ENCODE measurements around the gene DVL1. TPM values are rescaled to one million over a fixed set of nuclear protein-coding genes. Genes with fewer than 3 reads are reported as not detected.

Gene DVL1
- total and polyA plus RNA-seq, 10 of the 15 experiments (the other 5 are each of a cell fraction or from before 2014, with no cell fraction given): 0.10 to 31.1 (median 4.6) TPM

DNA sequence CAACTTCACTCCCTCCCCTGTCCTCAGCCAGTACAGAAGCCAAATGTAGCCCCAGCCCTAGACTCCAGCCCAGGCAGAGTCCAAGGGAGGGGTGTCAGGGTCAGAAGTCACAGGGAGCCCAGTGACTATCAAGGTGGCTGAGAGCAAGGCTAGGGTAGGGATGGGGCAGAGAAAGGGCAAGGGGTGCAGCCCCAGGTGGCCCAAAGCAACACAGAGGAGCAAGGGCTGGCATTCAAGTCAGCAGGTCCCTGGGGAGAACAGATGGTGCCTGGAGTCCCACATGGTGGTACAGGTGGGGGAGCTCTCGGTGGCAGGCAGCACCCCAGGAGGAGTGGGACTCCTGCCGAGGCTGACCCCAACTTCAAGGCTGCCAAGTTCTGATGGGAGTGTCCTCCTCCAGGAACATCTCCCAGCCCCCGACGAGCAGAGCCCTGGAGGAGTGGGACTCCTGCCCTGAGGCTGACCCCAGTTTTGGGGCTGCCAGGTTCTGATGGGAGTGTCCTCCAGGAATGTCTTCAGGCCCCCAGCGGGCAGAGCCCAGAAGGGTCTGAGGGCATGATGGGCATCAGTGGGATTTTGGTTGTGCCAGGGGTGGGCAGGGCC is 3.7 kb upstream of the DVL1 start:
- H3K4me1 ChIP-seq (ENCODE audit: control insufficient read depth, insufficient read depth, low read length): peaks cover 2% of the 10 kb centered on the region; the same call in 1 of the 2 replicates
- H4K20me1 ChIP-seq (ENCODE audit: control insufficient read depth, insufficient read depth): no peaks in the 10 kb centered on the region
- in situ Hi-C loops (cut with MboI): no loop called here
- H3K4me3 ChIP-seq: no peak overlapping the region
- no peak overlapping the region for H2AFZ ChIP-seq (ENCODE audit: control insufficient read depth, low read depth, low read length)
- no TSS peak for BruUV-seq (replicated peaks)
- DNase-seq (ENCODE audit: low read depth, low spot score): no peak
- ChIA-PET POLR2A (no interaction called here), SMC1A (ENCODE audit: uncharacterized antibody, unreplicated experiment) (no interaction called here), RAD21 (ENCODE audit: unreplicated experiment) (no interaction called here), CTCF (interaction anchor here (1.8 kb wide), 1 partner anchor 19 kb away, joined by 10 read pairs; no protein-coding TSS in a partner anchor)
- peak; percentile 34 for TF ChIP-seq MEF2B (IDR thresholded peaks at IDR 0.05; ENCODE audit: partially characterized antibody, poor library complexity, severe bottlenecking)
- TF ChIP-seq, protein P1, sequence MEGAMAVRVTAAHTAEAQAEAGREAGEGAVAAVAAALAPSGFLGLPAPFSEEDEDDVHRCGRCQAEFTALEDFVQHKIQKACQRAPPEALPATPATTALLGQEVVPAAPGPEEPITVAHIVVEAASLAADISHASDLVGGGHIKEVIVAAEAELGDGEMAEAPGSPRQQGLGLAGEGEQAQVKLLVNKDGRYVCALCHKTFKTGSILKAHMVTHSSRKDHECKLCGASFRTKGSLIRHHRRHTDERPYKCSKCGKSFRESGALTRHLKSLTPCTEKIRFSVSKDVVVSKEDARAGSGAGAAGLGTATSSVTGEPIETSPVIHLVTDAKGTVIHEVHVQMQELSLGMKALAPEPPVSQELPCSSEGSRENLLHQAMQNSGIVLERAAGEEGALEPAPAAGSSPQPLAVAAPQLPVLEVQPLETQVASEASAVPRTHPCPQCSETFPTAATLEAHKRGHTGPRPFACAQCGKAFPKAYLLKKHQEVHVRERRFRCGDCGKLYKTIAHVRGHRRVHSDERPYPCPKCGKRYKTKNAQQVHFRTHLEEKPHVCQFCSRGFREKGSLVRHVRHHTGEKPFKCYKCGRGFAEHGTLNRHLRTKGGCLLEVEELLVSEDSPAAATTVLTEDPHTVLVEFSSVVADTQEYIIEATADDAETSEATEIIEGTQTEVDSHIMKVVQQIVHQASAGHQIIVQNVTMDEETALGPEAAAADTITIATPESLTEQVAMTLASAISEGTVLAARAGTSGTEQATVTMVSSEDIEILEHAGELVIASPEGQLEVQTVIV (IDR thresholded peaks at IDR 0.05; ENCODE audit: borderline replicate concordance, partially characterized antibody): no peak
- peak; percentile 38; the same call in 1 of the 2 replicates for TF ChIP-seq POLR2AphosphoS2 (IDR thresholded peaks at IDR 0.05; ENCODE audit: low read depth, low read length)
- H3K9me3 ChIP-seq (replicated peaks; ENCODE audit: control insufficient read depth, insufficient read depth, low read length): no peaks in the 10 kb centered on the region
- no peaks in the 10 kb centered on the region for H3K36me3 ChIP-seq (ENCODE audit: control insufficient read depth in 2 of 2, insufficient read depth in 2 of 2, low read length in 1 of 2)
- no peak overlapping the region for H3K27ac ChIP-seq (ENCODE audit: control insufficient read depth, insufficient read depth)
- no peak overlapping the region for H3K9ac ChIP-seq (ENCODE audit: control insufficient read depth, insufficient read depth, low read length)
- no peak for FAIRE-seq
- peaks cover 2% of the 10 kb centered on the region for H3K79me2 ChIP-seq (ENCODE audit: control insufficient read depth, insufficient read depth, low read length)
- H3K4me2 ChIP-seq (ENCODE audit: control insufficient read depth, insufficient read depth): no peak overlapping the region
- WGBS (ENCODE audit: insufficient coverage, insufficient replicate concordance, low lambda C conversion rate, missing lambda C conversion rate): 40% methylated on average over 5 of the region's 5 CpGs
- ATAC-seq: no peak
- intact Hi-C loops (cut with micrococcal nuclease; ENCODE audit: unreplicated experiment): no loop called here
- H3K27me3 ChIP-seq (replicated peaks in 1 of 2; ENCODE audit: control insufficient read depth in 2 of 2, insufficient read depth in 2 of 2, low read length in 1 of 2): peaks cover 0 to 3% of the 10 kb centered on the region in 2 experiments; a peak in 2 of 4 replicates
